NCI-H526 treated with DMSO at 0.1 percent for 48 hours (cell line): ENCODE measurements around the gene RPS28.
A peak's percentile ranks its signal among the peaks of the same experiment; 100 is the strongest.
"Not testable (repeated sequence)": the region's sequence is repeated elsewhere in the genome, so short reads cannot be mapped to it uniquely, and the experiment has no call there.

ENCODE experiments used
- DNase-seq: peaks from one replicate; lab custom pipeline; 2025; lab: John Stamatoyannopoulos, UW

RPS28 gene

GRCh38 chr19:8320564-8321066 is 681 bp upstream of the RPS28 start:
- DNase-seq = no peak

GRCh38 chr19:8321986-8322637 is 816 bp downstream of the RPS28 start:
- DNase-seq = no peak

GRCh38 chr19:8322638-8322997 is 1.3 kb downstream of the RPS28 start:
- no peak for DNase-seq

- DNase-seq = no peak
These were observed 2.5 kb downstream of the RPS28 start for GRCh38 chr19:8323781-8324185.

GRCh38 chr19:8324186-8325050 is 3.1 kb downstream of the RPS28 start:
- no peak for DNase-seq

- DNase-seq = no peak
These were observed 4.2 kb downstream of the RPS28 start for GRCh38 chr19:8325454-8325853.

- DNase-seq = no peak
These were observed 8.7 kb downstream of the RPS28 start for GRCh38 chr19:8329996-8330395.

- DNase-seq = no peak
These were observed 10.1 kb downstream of the RPS28 start for GRCh38 chr19:8331263-8331845.

GRCh38 chr19:8332976-8333766 is 11.9 kb downstream of the RPS28 start:
- DNase-seq = no peak

GRCh38 chr19:8333767-8334457 is 12.6 kb downstream of the RPS28 start:
- peak; percentile 11 for DNase-seq

GRCh38 chr19:8334458-8335342 is 13.4 kb downstream of the RPS28 start:
- DNase-seq = peak; percentile 60

- DNase-seq = no peak
These were observed 14.2 kb downstream of the RPS28 start for GRCh38 chr19:8335343-8336071.

- DNase-seq = no peak
These were observed 14.8 kb downstream of the RPS28 start for GRCh38 chr19:8336072-8336569.

- DNase-seq = no peak
These were observed 15.4 kb downstream of the RPS28 start for GRCh38 chr19:8336660-8337059.

- no peak for DNase-seq
These were observed 16.4 kb downstream of the RPS28 start for GRCh38 chr19:8337728-8338127.

GRCh38 chr19:8338835-8339234 is 17.5 kb downstream of the RPS28 start:
- no peak for DNase-seq

- DNase-seq = no peak
These were observed 19.2 kb downstream of the RPS28 start for GRCh38 chr19:8340341-8341096.

GRCh38 chr19:8341504-8341903 is 20.2 kb downstream of the RPS28 start:
- DNase-seq = not testable (repeated sequence)

- DNase-seq = no peak
These were observed 21.0 kb downstream of the RPS28 start for GRCh38 chr19:8342316-8342683.
